ENCODE measurements around the gene INPP5A. TPM values are rescaled to one million over a fixed set of nuclear protein-coding genes. Genes with fewer than 3 reads are reported as not detected.

INPP5A gene
- total RNA-seq, 6 donors from 2014 or later: 28.6 to 81.7 (median 44.8) TPM

GRCh38 chr10:132715776-132716680, 178.4 kb downstream of the INPP5A start:
- no peaks in the 10 kb centered on the region for H3K27me3 ChIP-seq
- H3K27ac ChIP-seq: no peak overlapping the region
- DNase-seq: peak in 1 of 2 donors; percentile 62
- H3K4me1 ChIP-seq: no peaks in the 10 kb centered on the region
- no peak for ATAC-seq (ENCODE audit: low FRiP score in 2 of 2)
- 93% methylated on average over 37 to 46 of the region's 48 CpGs for WGBS, 2 donors
- H3K4me3 ChIP-seq: no peak overlapping the region
- H3K9me3 ChIP-seq: no peaks in the 10 kb centered on the region
- TF ChIP-seq POLR2A (IDR thresholded peaks at IDR 0.05): no peak
- no peak for TF ChIP-seq EP300 (IDR thresholded peaks at IDR 0.05)
- no peak for TF ChIP-seq CTCF (IDR thresholded peaks at IDR 0.05)
- TF ChIP-seq POLR2AphosphoS5 (IDR thresholded peaks at IDR 0.05): no peak
- peaks cover 0 to 53% (median 22%) of the 10 kb centered on the region in 4 donors for H3K36me3 ChIP-seq

GRCh38 chr10:132716691-132717490, 179.3 kb downstream of the INPP5A start:
- Histone ChIP-seq H3K4me1 (no peaks in the 10 kb centered on the region), H3K9me3 (no peaks in the 10 kb centered on the region), H3K27ac (no peak overlapping the region), H3K27me3 (no peaks in the 10 kb centered on the region), H3K36me3 (peaks cover 0 to 44% (median 18%) of the 10 kb centered on the region in 4 donors), H3K4me3 (no peak overlapping the region)
- DNase-seq: peak in 1 of 2 donors; percentile 54
- TF ChIP-seq CTCF (IDR thresholded peaks at IDR 0.05): no peak
- TF ChIP-seq POLR2A (IDR thresholded peaks at IDR 0.05): no peak
- no peak for TF ChIP-seq EP300 (IDR thresholded peaks at IDR 0.05)
- TF ChIP-seq POLR2AphosphoS5 (IDR thresholded peaks at IDR 0.05): no peak
- WGBS, 2 donors: 94 to 98% methylated on average over 16 to 26 of the region's 27 CpGs
- no peak for ATAC-seq (ENCODE audit: low FRiP score in 2 of 2)

GRCh38 chr10:132721725-132722124, 184.1 kb downstream of the INPP5A start:
- Histone ChIP-seq H3K4me1 (no peaks in the 10 kb centered on the region), H3K9me3 (no peaks in the 10 kb centered on the region), H3K36me3 (peaks cover 0 to 24% (median 9%) of the 10 kb centered on the region in 4 donors), H3K27ac (no peak overlapping the region), H3K4me3 (no peak overlapping the region), H3K27me3 (no peaks in the 10 kb centered on the region)
- DNase-seq (no peak), ATAC-seq (ENCODE audit: low FRiP score in 2 of 2) (no peak)
- TF ChIP-seq POLR2AphosphoS5 (IDR thresholded peaks at IDR 0.05) (no peak), EP300 (IDR thresholded peaks at IDR 0.05) (no peak), CTCF (IDR thresholded peaks at IDR 0.05) (no peak), POLR2A (IDR thresholded peaks at IDR 0.05) (no peak)
- 79 to 80% methylated on average over 6 of the region's 6 CpGs for WGBS, 2 donors

DNA sequence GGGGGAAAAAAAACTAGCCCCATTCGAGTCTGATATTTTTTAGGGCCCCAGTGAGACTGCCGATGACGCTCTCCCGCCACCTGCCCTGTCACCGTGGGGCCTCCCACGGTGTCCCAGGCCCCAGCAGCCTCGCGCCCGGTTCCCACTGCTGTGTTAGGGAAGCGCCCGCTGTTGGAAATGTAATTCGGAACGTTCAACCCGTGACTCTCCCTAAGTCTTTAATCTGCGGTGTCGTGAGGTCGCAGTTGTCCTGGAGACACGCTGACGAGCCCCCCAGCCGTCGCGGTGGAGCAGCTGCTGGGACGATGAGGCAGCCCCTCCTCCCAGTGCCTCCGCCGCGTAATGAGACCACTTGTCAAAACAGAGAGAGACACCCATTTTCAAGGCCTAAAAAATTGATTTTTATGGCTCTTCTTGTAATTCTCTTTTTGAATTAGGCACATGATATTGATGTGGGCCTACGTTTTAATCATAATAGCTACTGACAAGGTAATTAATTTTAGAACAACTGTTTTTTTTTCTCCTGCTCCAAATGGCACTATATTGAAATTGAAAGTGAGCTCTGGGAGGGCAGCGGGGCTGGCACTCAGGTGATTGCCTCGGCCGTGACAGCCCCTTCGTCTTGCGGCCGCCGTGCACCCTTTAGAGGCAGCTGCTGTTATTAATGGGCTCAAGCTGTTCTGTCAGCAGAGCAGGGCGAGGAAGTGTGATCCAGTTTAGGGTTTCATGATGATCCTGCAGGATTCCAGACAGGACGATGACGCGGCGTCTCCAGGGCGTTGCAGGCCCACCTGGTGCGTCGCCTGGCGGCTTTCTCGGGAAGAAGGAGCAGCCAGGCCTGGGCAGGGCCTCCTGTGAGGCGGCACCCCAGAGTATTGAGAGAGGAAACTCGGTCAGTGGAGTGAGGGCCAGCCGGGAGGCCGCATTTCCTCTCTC, 185.1 kb downstream of the INPP5A start:
- Histone ChIP-seq H3K4me3 (no peak overlapping the region), H3K4me1 (no peaks in the 10 kb centered on the region), H3K27me3 (no peaks in the 10 kb centered on the region), H3K36me3 (peaks cover 0 to 34% (median 17%) of the 10 kb centered on the region in 4 donors), H3K9me3 (no peaks in the 10 kb centered on the region), H3K27ac (no peak overlapping the region)
- DNase-seq: peak in 1 of 2 donors; percentile 72
- WGBS, 2 donors: 91 to 92% methylated on average over 34 to 48 of the region's 48 CpGs
- no peak for ATAC-seq (ENCODE audit: low FRiP score in 2 of 2)
- TF ChIP-seq CTCF (IDR thresholded peaks at IDR 0.05) (no peak), POLR2A (IDR thresholded peaks at IDR 0.05) (no peak)

All from upper lobe of left lung (tissue), 6 donors.